ENCODE measurements around the gene ESR2. TPM values are rescaled to one million over a fixed set of nuclear protein-coding genes. Genes with fewer than 3 reads are reported as not detected.

Gene ESR2
- total and polyA plus RNA-seq, 2 of the 8 experiments (the other 6 are each of a cell fraction or from before 2014, with no cell fraction given) = 0.19 to 0.23 TPM

GRCh38 chr14:64212666-64213065, 81.5 kb downstream of the ESR2 start:
- H3K4me1 ChIP-seq (replicated peaks in 1 of 4; ENCODE audit: control insufficient read depth in 3 of 4, insufficient read depth in 4 of 4, low read length in 3 of 4) = no peaks in the 10 kb centered on the region
- CTCF ChIA-PET (ENCODE audit: partially characterized antibody) = interaction anchor here (0.5 to 0.9 kb wide), 3 partner anchors 12 to 87 kb away, joined by 3 read pairs; partner anchors contain the start of gene ESR2
- 91% methylated on average over 8 of the region's 8 CpGs; no CpG with 5 or more reads in 1 of the 2 experiments for WGBS, 2 experiments (ENCODE audit: extremely low coverage in 1 of 2, insufficient coverage in 1 of 2, insufficient read length in 1 of 2, insufficient replicate concordance in 2 of 2, low coverage in 1 of 2, low lambda C conversion rate in 2 of 2, missing lambda C conversion rate in 1 of 2)
- H3K27me3 ChIP-seq (replicated peaks in 1 of 4; ENCODE audit: control insufficient read depth in 3 of 4, extremely low read depth in 1 of 4, insufficient read depth in 3 of 4, low read length in 3 of 4) = no peaks in the 10 kb centered on the region
- no peak overlapping the region for H3K18ac ChIP-seq (ENCODE audit: extremely low read depth, low read length)
- H3K36me3 ChIP-seq (ENCODE audit: control insufficient read depth in 2 of 4, insufficient read depth in 4 of 4, low read length in 3 of 4) = peaks cover 12 to 63% (median 40%) of the 10 kb centered on the region in 4 experiments; a peak in 7 of 8 replicates
- H3K4me3 ChIP-seq (ENCODE audit: extremely low read depth in 1 of 4, insufficient read depth in 2 of 4, low read depth in 3 of 4, low read length in 4 of 4) = no peak overlapping the region
- no peaks in the 10 kb centered on the region for H3K9me3 ChIP-seq (ENCODE audit: insufficient read depth in 2 of 2, low read depth in 1 of 2, low read length in 1 of 2)
- no peak overlapping the region for H3K27ac ChIP-seq (ENCODE audit: low read depth, low read length)
- H2BK120ac ChIP-seq (replicated peaks; ENCODE audit: low read depth, low read length) = no peak overlapping the region
- H4K8ac ChIP-seq (ENCODE audit: extremely low read depth, insufficient read depth, low read length) = no peak overlapping the region
- H2BK5ac ChIP-seq (ENCODE audit: low read depth, low read length) = no peak overlapping the region
- no peak overlapping the region for H3K23ac ChIP-seq (ENCODE audit: insufficient read length)
- no peak overlapping the region for H3K56ac ChIP-seq (replicated peaks; ENCODE audit: insufficient read length, low read depth, low read length)
- peaks cover 2 to 3% of the 10 kb centered on the region in 2 experiments for H4K20me1 ChIP-seq (replicated peaks in 1 of 2; ENCODE audit: control insufficient read depth in 1 of 2, insufficient read depth in 2 of 2, low read length in 2 of 2)
- H4K5ac ChIP-seq (ENCODE audit: insufficient read length, low read depth, low read length) = no peak overlapping the region
- H2BK15ac ChIP-seq (ENCODE audit: low read length) = no peak overlapping the region
- H2BK20ac ChIP-seq (ENCODE audit: low read length) = no peak overlapping the region
- no peak overlapping the region for H4K91ac ChIP-seq (replicated peaks; ENCODE audit: insufficient read length, low read length)
- no peak overlapping the region for H3K4me2 ChIP-seq (ENCODE audit: insufficient read depth in 1 of 2, low read depth in 2 of 2, low read length in 2 of 2)
- FAIRE-seq = no peak
- H3K79me2 ChIP-seq (ENCODE audit: control insufficient read depth in 1 of 2, insufficient read depth in 2 of 2, low read length in 2 of 2) = no peaks in the 10 kb centered on the region
- H2BK12ac ChIP-seq (ENCODE audit: low read depth, low read length) = no peak overlapping the region
- H3K4ac ChIP-seq (replicated peaks; ENCODE audit: insufficient read length, low read depth, low read length) = no peak overlapping the region
- H3K23me2 ChIP-seq (ENCODE audit: low read depth, low read length) = no peaks in the 10 kb centered on the region
- DNase-seq (ENCODE audit: low read depth in 1 of 2, low spot score in 2 of 2) = no peak
- no peak overlapping the region for H2AFZ ChIP-seq (ENCODE audit: low read length)
- no peaks in the 10 kb centered on the region for H3K79me1 ChIP-seq (ENCODE audit: low read depth, low read length)
- H3K14ac ChIP-seq (ENCODE audit: insufficient read length) = no peak overlapping the region
- H2AK5ac ChIP-seq (ENCODE audit: low read depth, low read length) = no peak overlapping the region
- POLR2A ChIA-PET (ENCODE audit: partially characterized antibody) = no interaction called here
- H3K9ac ChIP-seq (replicated peaks in 1 of 4; ENCODE audit: extremely low read depth in 1 of 4, low read depth in 3 of 4, low read length in 3 of 4) = no peak overlapping the region
- TF ChIP-seq SP4 (IDR thresholded peaks at IDR 0.05; ENCODE audit: low read length) (no peak), YY1 (IDR thresholded peaks at IDR 0.05; ENCODE audit: low read depth, low read length) (no peak), PHF8 (conservative IDR thresholded peaks at IDR 0.05; ENCODE audit: low read depth, low read length) (no peak), FOSL1 (IDR thresholded peaks at IDR 0.05; ENCODE audit: insufficient read depth, low read depth, low read length) (no peak), KDM4A (IDR thresholded peaks at IDR 0.05; ENCODE audit: low read depth, low read length, severe bottlenecking) (no peak), TEAD4 (IDR thresholded peaks at IDR 0.05; ENCODE audit: low read depth, low read length) (no peak), KDM5A (IDR thresholded peaks at IDR 0.05; ENCODE audit: low read length) (no peak), TCF12 (IDR thresholded peaks at IDR 0.05; ENCODE audit: low read depth, low read length) (no peak), HDAC6 (IDR thresholded peaks at IDR 0.05; ENCODE audit: low read depth, low read length) (no peak), SIRT6 (IDR thresholded peaks at IDR 0.05; ENCODE audit: low read length) (no peak), CBX8 (IDR thresholded peaks at IDR 0.05; ENCODE audit: borderline replicate concordance, low read depth, low read length) (no peak), SP2 (IDR thresholded peaks at IDR 0.05; ENCODE audit: low read length) (no peak), RNF2 (IDR thresholded peaks at IDR 0.05; ENCODE audit: borderline replicate concordance, low read depth, low read length, missing control alignments, poor library complexity, severe bottlenecking) (no peak), GTF2F1 (IDR thresholded peaks at IDR 0.05; ENCODE audit: borderline replicate concordance, low read depth, low read length) (no peak)
- TF ChIP-seq, protein P1, sequence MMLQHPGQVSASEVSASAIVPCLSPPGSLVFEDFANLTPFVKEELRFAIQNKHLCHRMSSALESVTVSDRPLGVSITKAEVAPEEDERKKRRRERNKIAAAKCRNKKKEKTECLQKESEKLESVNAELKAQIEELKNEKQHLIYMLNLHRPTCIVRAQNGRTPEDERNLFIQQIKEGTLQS (IDR thresholded peaks at IDR 0.05; ENCODE audit: insufficient read depth, low read depth, low read length) = no peak
